Testis (tissue), 2 donors: ENCODE data around the gene ARHGEF7.

Source experiments
- POLR2A ChIP-seq: fragments of 450-650 bp; IDR thresholded peaks from one replicate; pipeline ENCODE4 v1.6.1; 2017; ENCODE audit warnings: antibody characterized with exemption, mild to moderate bottlenecking, moderate library complexity
- TF ChIP-seq, protein P1 (sequence below), 3 experiments: fragments of 450-650 bp in 2 of 3; fragments of 200-600 bp in 1 of 3; sonication (generic) in 1 of 3; IDR thresholded peaks; one replicate each; pipeline ENCODE4 v1.5.1; 2016 to 2019; ENCODE audit warnings: antibody characterized with exemption in 3 of 3, mild to moderate bottlenecking in 2 of 3, moderate library complexity in 1 of 3

DNA sequence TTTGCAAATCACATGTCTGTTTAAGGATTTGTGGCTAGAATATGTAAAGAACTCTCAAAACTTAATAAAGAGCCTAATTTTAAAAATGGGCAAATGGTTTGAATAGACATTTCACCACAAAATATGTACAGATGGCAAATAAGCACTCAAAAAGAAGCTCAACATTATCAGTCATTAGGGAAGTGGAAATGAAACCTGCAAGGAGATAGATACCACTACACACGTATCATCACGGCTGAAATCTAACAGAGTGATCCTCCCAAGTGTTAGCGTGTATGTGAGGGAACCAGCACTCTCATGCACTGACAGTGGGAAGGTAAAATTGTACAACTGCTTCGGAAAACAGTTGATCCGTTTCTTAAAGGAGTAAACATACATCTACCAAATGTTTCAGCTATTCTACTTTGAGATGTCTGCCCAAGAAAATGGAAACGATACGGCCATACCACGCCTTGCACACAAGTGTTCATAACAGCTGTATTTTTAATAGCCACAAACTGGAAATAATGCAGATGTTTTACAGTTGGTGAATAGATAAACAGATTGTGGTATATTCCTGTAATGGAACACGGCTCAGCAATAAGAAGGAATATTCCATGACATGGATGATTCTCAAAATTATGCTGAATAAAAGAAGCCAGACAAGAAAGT, 14.5 kb downstream of the ARHGEF7 start:
- TF ChIP-seq, protein P1, sequence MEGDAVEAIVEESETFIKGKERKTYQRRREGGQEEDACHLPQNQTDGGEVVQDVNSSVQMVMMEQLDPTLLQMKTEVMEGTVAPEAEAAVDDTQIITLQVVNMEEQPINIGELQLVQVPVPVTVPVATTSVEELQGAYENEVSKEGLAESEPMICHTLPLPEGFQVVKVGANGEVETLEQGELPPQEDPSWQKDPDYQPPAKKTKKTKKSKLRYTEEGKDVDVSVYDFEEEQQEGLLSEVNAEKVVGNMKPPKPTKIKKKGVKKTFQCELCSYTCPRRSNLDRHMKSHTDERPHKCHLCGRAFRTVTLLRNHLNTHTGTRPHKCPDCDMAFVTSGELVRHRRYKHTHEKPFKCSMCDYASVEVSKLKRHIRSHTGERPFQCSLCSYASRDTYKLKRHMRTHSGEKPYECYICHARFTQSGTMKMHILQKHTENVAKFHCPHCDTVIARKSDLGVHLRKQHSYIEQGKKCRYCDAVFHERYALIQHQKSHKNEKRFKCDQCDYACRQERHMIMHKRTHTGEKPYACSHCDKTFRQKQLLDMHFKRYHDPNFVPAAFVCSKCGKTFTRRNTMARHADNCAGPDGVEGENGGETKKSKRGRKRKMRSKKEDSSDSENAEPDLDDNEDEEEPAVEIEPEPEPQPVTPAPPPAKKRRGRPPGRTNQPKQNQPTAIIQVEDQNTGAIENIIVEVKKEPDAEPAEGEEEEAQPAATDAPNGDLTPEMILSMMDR (IDR thresholded peaks at IDR 0.05), result no peak
- no peak for TF ChIP-seq POLR2A
